Measurements from ENCODE around the gene BRD1.

DNA sequence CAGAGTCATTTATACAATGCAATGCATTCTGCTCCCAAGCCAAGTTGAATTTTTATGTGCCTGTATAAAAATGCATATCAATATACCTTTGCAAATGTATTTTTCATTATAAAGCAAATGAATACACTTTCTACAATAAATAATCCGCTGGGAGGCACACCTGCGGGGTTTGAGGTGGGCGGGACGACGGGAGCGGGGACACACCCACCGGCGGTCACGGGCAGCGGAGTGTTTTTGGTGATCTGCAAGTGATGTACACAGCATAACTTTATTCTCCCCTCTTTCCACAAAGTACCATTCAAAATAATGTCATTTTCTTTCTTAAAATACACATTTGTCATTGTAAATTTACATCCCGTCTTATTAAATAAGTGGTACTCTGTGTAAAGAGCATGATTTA lies 54.1 kb downstream of the BRD1 start:
- TF ChIP-seq, protein P1, sequence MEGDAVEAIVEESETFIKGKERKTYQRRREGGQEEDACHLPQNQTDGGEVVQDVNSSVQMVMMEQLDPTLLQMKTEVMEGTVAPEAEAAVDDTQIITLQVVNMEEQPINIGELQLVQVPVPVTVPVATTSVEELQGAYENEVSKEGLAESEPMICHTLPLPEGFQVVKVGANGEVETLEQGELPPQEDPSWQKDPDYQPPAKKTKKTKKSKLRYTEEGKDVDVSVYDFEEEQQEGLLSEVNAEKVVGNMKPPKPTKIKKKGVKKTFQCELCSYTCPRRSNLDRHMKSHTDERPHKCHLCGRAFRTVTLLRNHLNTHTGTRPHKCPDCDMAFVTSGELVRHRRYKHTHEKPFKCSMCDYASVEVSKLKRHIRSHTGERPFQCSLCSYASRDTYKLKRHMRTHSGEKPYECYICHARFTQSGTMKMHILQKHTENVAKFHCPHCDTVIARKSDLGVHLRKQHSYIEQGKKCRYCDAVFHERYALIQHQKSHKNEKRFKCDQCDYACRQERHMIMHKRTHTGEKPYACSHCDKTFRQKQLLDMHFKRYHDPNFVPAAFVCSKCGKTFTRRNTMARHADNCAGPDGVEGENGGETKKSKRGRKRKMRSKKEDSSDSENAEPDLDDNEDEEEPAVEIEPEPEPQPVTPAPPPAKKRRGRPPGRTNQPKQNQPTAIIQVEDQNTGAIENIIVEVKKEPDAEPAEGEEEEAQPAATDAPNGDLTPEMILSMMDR (IDR thresholded peaks at IDR 0.05) = no peak
- TF ChIP-seq POLR2A (IDR thresholded peaks at IDR 0.05) = no peak

Data from transverse colon (tissue), 3 donors.